Activated T-helper 1 cell treated with anti-CD3 and anti-CD28 coated beads, Interleukin-12 subunit alpha, Interleukin-12 subunit beta, Interleukin-2, Interleukin-4 antibody, amounts not matched to agents 30 ng/mL and 10 ng/mL and 1 ng/mL, durations not matched to agents 14 hours and 24 hours and 36 hours (primary cell): ENCODE results near the gene ADAM17. TPM values are rescaled to one million over a fixed set of nuclear protein-coding genes. Genes with fewer than 3 reads are reported as not detected.

ENCODE experiments used
- DNase-seq: peaks from one replicate; pipeline ENCODE4 v3.0.0; 2021; ENCODE audit warnings: low spot score
- H3K27ac Mint-ChIP-seq: one replicate; pipeline ENCODE4 v1.8.0; 2021; ENCODE audit warnings: mild to moderate bottlenecking, mixed read lengths
- H3K27me3 Mint-ChIP-seq: one replicate; pipeline ENCODE4 v1.8.0; 2022; ENCODE audit warnings: mild to moderate bottlenecking, moderate library complexity, mixed read lengths; ENCODE audit not compliant: insufficient read depth
- H3K36me3 Mint-ChIP-seq: one replicate; pipeline ENCODE4 v1.8.0; 2021; ENCODE audit warnings: low read depth, mixed read lengths
- H3K4me1 Mint-ChIP-seq: one replicate; pipeline ENCODE4 v1.8.0; 2021; ENCODE audit warnings: low read depth, mixed read lengths
- H3K4me3 Mint-ChIP-seq: one replicate; pipeline ENCODE4 v1.8.0; 2021; ENCODE audit warnings: mild to moderate bottlenecking, moderate library complexity, mixed read lengths
- H3K9me3 Mint-ChIP-seq: one replicate; pipeline ENCODE4 v1.8.0; 2021; ENCODE audit warnings: mixed read lengths
- intact Hi-C: fragments of 100-400 bp; cut with micrococcal nuclease; formaldehyde crosslinking; loops from one replicate; pipeline ENCODE4 v1.15.1; 2024
- total RNA-seq: library from RNA; stranded (reverse); gene quantifications from 2 replicates; pipeline ENCODE4 v1.2.3, GENCODE V29; 2022

The ADAM17 gene
- total RNA-seq, 1 donor from 2014 or later, result 30.4 TPM

- H3K36me3 Mint-ChIP-seq, result peaks cover 38% of the 10 kb centered on the region
- H3K4me1 Mint-ChIP-seq, result peaks cover 39% of the 10 kb centered on the region
- peak overlapping the region; percentile 84 for H3K27ac Mint-ChIP-seq
- no peak for DNase-seq
- H3K27me3 Mint-ChIP-seq, result no peaks in the 10 kb centered on the region
- peaks cover 4% of the 10 kb centered on the region for H3K9me3 Mint-ChIP-seq
- intact Hi-C loops, result no loop called here
- peak overlapping the region; percentile 82 for H3K4me3 Mint-ChIP-seq
Observed at GRCh38 chr2:9473308-9473984, 82.2 kb downstream of the ADAM17 start.

GRCh38 chr2:9472511-9472910, 83.1 kb downstream of the ADAM17 start:
- intact Hi-C loops, result no loop called here
- Mint-ChIP-seq H3K27me3 (no peaks in the 10 kb centered on the region), H3K9me3 (peaks cover 4% of the 10 kb centered on the region), H3K4me3 (peak overlapping the region; percentile 32), H3K36me3 (peaks cover 36% of the 10 kb centered on the region), H3K4me1 (peaks cover 29% of the 10 kb centered on the region), H3K27ac (no peak overlapping the region)
- no peak for DNase-seq

DNA sequence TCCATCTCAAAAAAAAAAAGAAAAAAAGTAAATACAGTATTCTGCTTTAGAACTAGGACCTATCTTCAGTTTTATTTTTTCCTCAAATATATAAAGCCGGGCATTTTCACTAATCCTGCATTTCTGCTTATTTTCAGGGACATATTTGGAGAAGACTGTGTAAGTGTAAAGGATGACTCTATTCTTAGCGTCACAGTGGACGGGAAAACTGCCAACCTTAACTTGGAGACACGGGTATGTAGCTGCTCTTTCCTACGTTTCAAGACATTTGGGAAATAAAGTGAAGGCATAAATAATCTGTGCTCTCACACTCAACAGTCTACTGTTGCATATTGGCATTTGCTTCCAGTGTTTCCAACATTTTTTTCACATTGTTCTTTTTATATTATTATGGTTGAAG, 84.4 kb downstream of the ADAM17 start:
- H3K36me3 Mint-ChIP-seq, result peaks cover 30% of the 10 kb centered on the region
- no peak overlapping the region for H3K4me3 Mint-ChIP-seq
- DNase-seq, result no peak
- no peak overlapping the region for H3K27ac Mint-ChIP-seq
- intact Hi-C loops, result no loop called here
- H3K27me3 Mint-ChIP-seq, result no peaks in the 10 kb centered on the region
- H3K9me3 Mint-ChIP-seq, result no peaks in the 10 kb centered on the region
- H3K4me1 Mint-ChIP-seq, result peaks cover 16% of the 10 kb centered on the region

DNA sequence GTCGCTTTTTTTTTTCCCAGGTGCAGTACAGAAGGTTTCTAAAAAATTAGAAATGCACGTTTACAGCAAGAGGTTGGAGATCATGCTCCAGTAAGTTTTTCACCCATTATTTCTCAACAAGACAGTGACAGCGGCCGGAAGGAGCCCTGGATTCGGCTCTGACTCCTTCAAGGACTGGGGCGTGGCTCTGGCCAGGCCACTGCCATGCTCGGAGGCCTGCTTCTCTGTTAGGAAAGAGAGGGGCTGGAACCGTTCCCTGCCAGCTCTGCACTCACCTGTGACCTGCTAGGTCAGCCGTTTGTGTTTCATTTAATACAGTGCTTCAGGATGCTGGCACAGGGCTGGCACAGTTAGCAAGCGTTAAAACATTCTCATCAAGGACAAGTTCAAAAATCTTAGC, 87.9 kb downstream of the ADAM17 start:
- DNase-seq, result no peak
- Mint-ChIP-seq H3K4me1 (peaks cover 5% of the 10 kb centered on the region), H3K4me3 (no peak overlapping the region), H3K9me3 (no peaks in the 10 kb centered on the region), H3K27me3 (no peaks in the 10 kb centered on the region), H3K27ac (no peak overlapping the region), H3K36me3 (peaks cover 29% of the 10 kb centered on the region)
- intact Hi-C loops, result no loop called here

- Mint-ChIP-seq H3K4me1 (peaks cover 5% of the 10 kb centered on the region), H3K4me3 (no peak overlapping the region), H3K36me3 (peaks cover 22% of the 10 kb centered on the region), H3K9me3 (no peaks in the 10 kb centered on the region), H3K27me3 (no peaks in the 10 kb centered on the region), H3K27ac (no peak overlapping the region)
- intact Hi-C loops, result no loop called here
- DNase-seq, result no peak
Observed at GRCh38 chr2:9466147-9466683, 89.4 kb downstream of the ADAM17 start.

- Mint-ChIP-seq H3K27me3 (no peaks in the 10 kb centered on the region), H3K9me3 (no peaks in the 10 kb centered on the region), H3K27ac (no peak overlapping the region), H3K4me3 (no peak overlapping the region), H3K36me3 (peaks cover 23% of the 10 kb centered on the region), H3K4me1 (peaks cover 5% of the 10 kb centered on the region)
- DNase-seq, result no peak
- intact Hi-C loops, result no loop called here
Observed at GRCh38 chr2:9465170-9465569, 90.5 kb downstream of the ADAM17 start.

GRCh38 chr2:9463698-9464034, 92.0 kb downstream of the ADAM17 start:
- Mint-ChIP-seq H3K4me3 (no peak overlapping the region), H3K9me3 (no peaks in the 10 kb centered on the region), H3K4me1 (peaks cover 5% of the 10 kb centered on the region), H3K36me3 (peaks cover 28% of the 10 kb centered on the region), H3K27ac (peak overlapping the region; percentile 35), H3K27me3 (no peaks in the 10 kb centered on the region)
- DNase-seq, result no peak
- intact Hi-C loops, result no loop called here

GRCh38 chr2:9462886-9463697, 92.5 kb downstream of the ADAM17 start:
- Mint-ChIP-seq H3K36me3 (peaks cover 31% of the 10 kb centered on the region), H3K9me3 (no peaks in the 10 kb centered on the region), H3K4me1 (peaks cover 5% of the 10 kb centered on the region), H3K27me3 (no peaks in the 10 kb centered on the region), H3K27ac (no peak overlapping the region), H3K4me3 (no peak overlapping the region)
- intact Hi-C loops, result no loop called here
- no peak for DNase-seq

- Mint-ChIP-seq H3K4me1 (peaks cover 5% of the 10 kb centered on the region), H3K9me3 (no peaks in the 10 kb centered on the region), H3K27ac (no peak overlapping the region), H3K4me3 (no peak overlapping the region), H3K36me3 (peaks cover 31% of the 10 kb centered on the region), H3K27me3 (no peaks in the 10 kb centered on the region)
- intact Hi-C loops, result no loop called here
- no peak for DNase-seq
Observed at GRCh38 chr2:9462313-9462712, 93.3 kb downstream of the ADAM17 start.

DNA sequence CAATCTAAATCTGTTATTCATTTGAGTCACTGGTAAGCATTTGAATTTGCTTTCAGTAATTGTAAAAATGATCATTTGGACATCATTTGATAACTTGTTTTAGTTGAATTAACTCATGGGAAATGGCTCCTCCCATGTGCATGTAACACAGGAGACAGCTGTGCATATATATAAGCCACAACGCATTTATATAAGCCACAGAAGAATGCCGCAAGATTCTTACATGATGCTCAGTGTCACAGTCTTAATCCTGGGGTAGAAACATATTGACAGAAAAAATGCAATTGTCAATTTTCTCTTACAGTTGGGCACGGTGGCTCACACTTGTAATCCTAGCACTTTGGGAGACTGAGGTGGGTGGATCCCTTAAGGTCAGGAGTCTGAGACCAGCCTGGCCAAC, 94.6 kb downstream of the ADAM17 start:
- H3K9me3 Mint-ChIP-seq, result no peaks in the 10 kb centered on the region
- H3K4me1 Mint-ChIP-seq, result peaks cover 5% of the 10 kb centered on the region
- H3K4me3 Mint-ChIP-seq, result no peak overlapping the region
- H3K36me3 Mint-ChIP-seq, result peaks cover 32% of the 10 kb centered on the region
- H3K27me3 Mint-ChIP-seq, result no peaks in the 10 kb centered on the region
- no peak for DNase-seq
- H3K27ac Mint-ChIP-seq, result no peak overlapping the region
- intact Hi-C loops, result no loop called here

DNA sequence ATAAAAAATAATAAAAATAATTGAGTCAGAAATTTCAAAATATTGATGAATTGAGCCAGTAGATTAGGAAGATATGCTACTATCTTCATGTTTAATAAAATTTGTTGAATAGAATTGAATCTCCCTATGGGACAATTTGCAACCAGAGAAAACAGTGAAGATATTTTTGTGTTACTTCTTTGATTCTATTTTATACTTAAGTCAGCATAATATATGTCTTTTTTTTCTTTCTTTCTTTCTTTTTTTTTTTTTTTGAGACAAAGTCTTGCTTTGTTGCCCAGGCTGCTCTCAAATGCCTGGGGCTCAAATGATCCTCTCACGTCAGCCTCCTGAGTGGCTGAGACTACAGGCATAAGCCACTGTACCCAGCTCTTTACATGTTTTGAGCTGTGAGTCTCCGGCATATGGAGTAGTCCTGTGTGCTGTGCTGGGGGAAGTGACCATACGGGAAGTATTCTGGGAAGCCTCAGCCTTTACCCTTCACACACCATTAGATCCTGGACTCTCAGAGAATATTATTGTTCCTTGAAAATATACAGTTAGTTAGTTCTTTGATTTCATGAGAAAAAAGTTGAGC, 95.1 kb downstream of the ADAM17 start:
- intact Hi-C loops, result no loop called here
- DNase-seq, result no peak
- Mint-ChIP-seq H3K27ac (no peak overlapping the region), H3K9me3 (no peaks in the 10 kb centered on the region), H3K4me1 (peaks cover 5% of the 10 kb centered on the region), H3K27me3 (no peaks in the 10 kb centered on the region), H3K4me3 (no peak overlapping the region), H3K36me3 (peaks cover 31% of the 10 kb centered on the region)

- Mint-ChIP-seq H3K27me3 (no peaks in the 10 kb centered on the region), H3K4me1 (no peaks in the 10 kb centered on the region), H3K27ac (no peak overlapping the region), H3K36me3 (peaks cover 25% of the 10 kb centered on the region), H3K4me3 (no peak overlapping the region), H3K9me3 (no peaks in the 10 kb centered on the region)
- DNase-seq, result no peak
- intact Hi-C loops, result no loop called here
Observed at GRCh38 chr2:9451231-9451630, 104.4 kb downstream of the ADAM17 start.

GRCh38 chr2:9445089-9445488, 110.5 kb downstream of the ADAM17 start:
- H3K4me3 Mint-ChIP-seq, result no peak overlapping the region
- H3K9me3 Mint-ChIP-seq, result no peaks in the 10 kb centered on the region
- H3K36me3 Mint-ChIP-seq, result peaks cover 33% of the 10 kb centered on the region
- no peak for DNase-seq
- intact Hi-C loops, result no loop called here
- no peak overlapping the region for H3K27ac Mint-ChIP-seq
- H3K27me3 Mint-ChIP-seq, result no peaks in the 10 kb centered on the region
- peaks cover 8% of the 10 kb centered on the region for H3K4me1 Mint-ChIP-seq
